Activated T-helper 17 cell treated with anti-CD3 and anti-CD28 coated beads, Interleukin-2, amount 50 U/mL, for 72 hours (primary cell): ENCODE measurements around the gene AQP10. TPM values are rescaled to one million over a fixed set of nuclear protein-coding genes. Genes with fewer than 3 reads are reported as not detected.
A peak's percentile ranks its signal among the peaks of the same experiment; 100 is the strongest.
"Not testable (repeated sequence)": the region's sequence is repeated elsewhere in the genome, so short reads cannot be mapped to it uniquely, and the experiment has no call there.

ENCODE experiments used
- ATAC-seq: fragments of 150-1000 bp; cut with Tn5 transposase; replicated peaks from 2 replicates; pipeline ENCODE4 v1.10.0; 2021; ENCODE audit warnings: mild to moderate bottlenecking, moderate library complexity
- H3K27ac Mint-ChIP-seq: one replicate; pipeline ENCODE4 v1.8.0; 2022; ENCODE audit warnings: mixed read lengths
- H3K27me3 Mint-ChIP-seq: one replicate; pipeline ENCODE4 v1.8.0; 2022; ENCODE audit warnings: mixed read lengths
- H3K36me3 Mint-ChIP-seq: one replicate; pipeline ENCODE4 v1.8.0; 2022; ENCODE audit warnings: low read depth, mild to moderate bottlenecking, mixed read lengths
- H3K4me1 Mint-ChIP-seq: one replicate; pipeline ENCODE4 v1.8.0; 2022; ENCODE audit warnings: mixed read lengths
- H3K4me3 Mint-ChIP-seq: one replicate; pipeline ENCODE4 v1.8.0; 2022; ENCODE audit warnings: mild to moderate bottlenecking, mixed read lengths
- H3K9me3 Mint-ChIP-seq: one replicate; pipeline ENCODE4 v1.8.0; 2022; ENCODE audit warnings: mixed read lengths
- total RNA-seq, 2 donors: library from RNA; stranded (reverse); gene quantifications; one replicate each; pipeline ENCODE4 v1.2.3, GENCODE V29; 2022

The AQP10 gene
- total RNA-seq, 2 donors from 2014 or later: not detected

DNA sequence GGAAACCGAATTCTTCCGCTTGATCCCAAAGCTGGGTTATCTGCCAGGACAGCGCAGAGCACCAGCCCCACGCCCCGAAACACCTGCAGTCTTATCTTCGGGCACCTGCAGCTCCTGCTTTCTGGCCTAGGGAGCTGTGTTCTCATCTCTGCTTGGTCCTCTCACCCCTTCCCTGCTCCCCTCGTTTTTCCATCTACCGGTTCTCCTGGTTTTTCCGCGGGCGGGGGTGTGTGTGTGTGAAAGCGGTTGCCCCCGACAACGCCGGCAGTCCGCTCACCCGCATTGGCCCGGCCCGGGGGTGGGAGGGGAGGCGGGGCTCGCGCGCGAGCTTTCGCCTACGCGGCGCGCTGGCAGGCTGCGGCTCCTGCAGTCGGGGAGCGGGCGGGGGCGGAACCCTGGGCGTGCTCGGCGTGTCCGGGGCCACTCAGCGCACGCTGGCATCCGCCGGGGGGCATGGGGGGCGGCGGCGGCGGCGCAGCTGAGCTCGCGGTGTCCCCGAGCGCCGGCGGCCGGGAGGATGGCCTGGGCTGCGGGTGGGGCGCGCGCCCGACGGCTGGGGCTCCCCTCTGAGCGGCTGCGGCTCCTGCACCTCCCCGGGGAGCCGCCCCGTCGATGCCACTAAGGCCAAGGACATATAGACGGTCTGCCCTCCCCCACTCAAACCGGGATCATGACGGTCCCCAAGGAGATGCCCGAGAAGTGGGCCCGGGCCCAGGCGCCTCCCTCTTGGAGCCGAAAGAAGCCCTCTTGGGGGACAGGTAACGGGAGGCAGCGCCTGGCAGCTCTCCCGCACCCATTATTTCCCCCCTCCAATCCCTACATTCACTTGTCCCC lies 7.6 kb downstream of the AQP10 start:
- Mint-ChIP-seq H3K27ac (peak overlapping the region; percentile 88), H3K27me3 (no peaks in the 10 kb centered on the region), H3K4me3 (peak overlapping the region; percentile 88), H3K9me3 (no peaks in the 10 kb centered on the region), H3K36me3 (peaks cover 54% of the 10 kb centered on the region), H3K4me1 (peaks cover 42% of the 10 kb centered on the region)
- peak; percentile 68 for ATAC-seq

- ATAC-seq: no peak
- H3K27ac Mint-ChIP-seq: peak overlapping the region; percentile 88
- H3K27me3 Mint-ChIP-seq: no peaks in the 10 kb centered on the region
- peak overlapping the region; percentile 88 for H3K4me3 Mint-ChIP-seq
- H3K4me1 Mint-ChIP-seq: peaks cover 42% of the 10 kb centered on the region
- peaks cover 60% of the 10 kb centered on the region for H3K36me3 Mint-ChIP-seq
- H3K9me3 Mint-ChIP-seq: no peaks in the 10 kb centered on the region
Observed at GRCh38 chr1:154329152-154329521, 8.2 kb downstream of the AQP10 start.

DNA sequence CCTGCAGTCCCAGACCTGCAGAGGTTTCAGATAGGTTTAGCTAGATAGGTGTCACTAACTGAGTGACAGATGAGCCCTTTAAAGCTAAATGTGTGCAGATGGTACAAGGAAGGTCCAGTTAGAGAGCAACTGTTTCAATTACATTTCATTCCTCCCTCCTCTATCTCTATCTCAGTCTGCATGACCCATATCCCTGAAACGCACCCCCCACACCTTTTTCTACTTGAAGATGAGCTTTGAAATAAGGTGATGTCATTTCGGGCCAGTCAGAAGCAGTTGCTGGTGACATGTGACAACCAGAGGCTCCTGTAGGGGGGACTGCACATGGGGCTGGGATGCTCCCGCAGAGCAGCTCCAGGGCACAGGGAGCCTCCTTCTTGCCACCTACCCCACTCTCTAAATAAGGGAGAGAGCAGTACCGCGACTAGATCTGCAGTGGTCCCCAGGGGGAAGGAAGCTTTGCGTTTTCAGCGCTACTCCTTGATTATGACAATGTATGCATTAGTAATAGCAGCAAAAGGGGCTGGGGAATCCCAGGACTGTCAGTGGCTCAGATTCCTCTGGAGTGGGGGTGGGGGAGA lies 8.7 kb downstream of the AQP10 start:
- peak overlapping the region; percentile 88 for H3K4me3 Mint-ChIP-seq
- H3K4me1 Mint-ChIP-seq: peaks cover 46% of the 10 kb centered on the region
- no peaks in the 10 kb centered on the region for H3K27me3 Mint-ChIP-seq
- no peak for ATAC-seq
- H3K36me3 Mint-ChIP-seq: peaks cover 65% of the 10 kb centered on the region
- H3K27ac Mint-ChIP-seq: peak overlapping the region; percentile 88
- no peaks in the 10 kb centered on the region for H3K9me3 Mint-ChIP-seq

- Mint-ChIP-seq H3K27me3 (no peaks in the 10 kb centered on the region), H3K4me3 (peak overlapping the region; percentile 88), H3K9me3 (no peaks in the 10 kb centered on the region), H3K27ac (peak overlapping the region; percentile 66), H3K36me3 (peaks cover 75% of the 10 kb centered on the region), H3K4me1 (peaks cover 52% of the 10 kb centered on the region)
- ATAC-seq: no peak
Observed at GRCh38 chr1:154330669-154331068, 9.8 kb downstream of the AQP10 start.

GRCh38 chr1:154334079-154335024 lies 13.5 kb downstream of the AQP10 start:
- no peaks in the 10 kb centered on the region for H3K9me3 Mint-ChIP-seq
- peaks cover 100% of the 10 kb centered on the region for H3K36me3 Mint-ChIP-seq
- H3K4me1 Mint-ChIP-seq: peaks cover 56% of the 10 kb centered on the region
- peak overlapping the region; percentile 80 for H3K27ac Mint-ChIP-seq
- no peaks in the 10 kb centered on the region for H3K27me3 Mint-ChIP-seq
- no peak for ATAC-seq
- H3K4me3 Mint-ChIP-seq: peak overlapping the region; percentile 49

DNA sequence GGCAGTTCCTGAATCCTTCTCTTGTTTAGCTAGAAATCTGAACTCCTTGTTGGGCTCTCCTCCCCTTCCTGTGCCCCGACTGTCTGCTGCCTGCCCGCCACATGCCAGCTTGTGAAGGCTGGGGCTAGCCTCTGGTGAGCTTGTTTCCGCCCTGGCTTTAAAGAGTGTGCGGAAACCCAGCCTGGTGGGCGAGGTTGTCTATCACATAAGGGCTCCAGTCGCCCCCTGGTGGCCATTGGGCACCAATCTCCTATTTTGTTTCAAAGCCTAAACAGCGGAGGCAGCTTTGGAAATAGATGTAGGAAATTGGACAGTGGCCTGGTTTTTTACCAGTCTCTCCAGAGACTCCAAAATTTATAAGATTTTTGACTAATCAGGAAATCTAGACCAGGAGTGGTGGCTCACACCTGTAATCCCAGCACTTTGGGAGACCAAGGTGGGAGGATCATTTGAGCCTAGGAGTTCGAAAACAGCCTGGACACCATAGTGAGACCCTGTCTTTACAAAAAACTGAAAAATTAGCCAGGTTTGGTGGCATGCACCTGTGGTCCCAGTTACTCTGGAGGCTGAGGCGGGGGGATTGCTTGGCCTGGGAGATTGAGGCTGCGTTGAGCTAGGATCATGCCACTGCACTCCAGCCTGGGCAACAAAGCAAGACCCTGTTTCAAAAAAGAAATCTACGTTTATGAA lies 14.3 kb downstream of the AQP10 start:
- Mint-ChIP-seq H3K4me3 (peak overlapping the region; percentile 49), H3K27me3 (no peaks in the 10 kb centered on the region), H3K36me3 (peaks cover 100% of the 10 kb centered on the region), H3K4me1 (peaks cover 53% of the 10 kb centered on the region), H3K9me3 (no peaks in the 10 kb centered on the region), H3K27ac (peak overlapping the region; percentile 80)
- peak; percentile 97 for ATAC-seq

GRCh38 chr1:154337253-154337894 lies 16.5 kb downstream of the AQP10 start:
- Mint-ChIP-seq H3K27me3 (no peaks in the 10 kb centered on the region), H3K4me1 (peaks cover 50% of the 10 kb centered on the region), H3K27ac (peak overlapping the region; percentile 93), H3K36me3 (peaks cover 100% of the 10 kb centered on the region), H3K9me3 (no peaks in the 10 kb centered on the region), H3K4me3 (peak overlapping the region; percentile 65)
- ATAC-seq: no peak

DNA sequence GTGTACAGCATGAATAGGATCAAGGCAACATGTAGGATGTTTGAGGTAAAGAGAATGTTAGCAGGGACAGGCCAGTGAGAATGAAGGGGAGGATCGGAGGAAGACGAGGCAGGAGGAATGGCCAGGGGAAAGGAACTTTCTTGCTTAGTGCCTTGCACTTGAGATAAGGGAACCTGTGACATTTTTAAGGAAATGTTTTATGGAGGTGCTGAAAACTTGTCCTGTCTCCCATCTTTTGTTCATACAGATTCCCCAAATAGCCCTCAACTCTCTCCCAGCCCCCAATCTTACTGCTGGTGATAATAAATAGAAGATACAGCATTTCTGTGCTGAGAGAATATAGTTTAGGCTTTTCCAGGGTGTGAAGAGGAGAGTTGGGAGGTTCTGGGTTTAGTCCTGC lies 18.0 kb downstream of the AQP10 start:
- H3K4me1 Mint-ChIP-seq: peaks cover 65% of the 10 kb centered on the region
- H3K27me3 Mint-ChIP-seq: no peaks in the 10 kb centered on the region
- no peak for ATAC-seq
- H3K4me3 Mint-ChIP-seq: peak overlapping the region; percentile 65
- H3K9me3 Mint-ChIP-seq: no peaks in the 10 kb centered on the region
- peaks cover 100% of the 10 kb centered on the region for H3K36me3 Mint-ChIP-seq
- H3K27ac Mint-ChIP-seq: peak overlapping the region; percentile 93

DNA sequence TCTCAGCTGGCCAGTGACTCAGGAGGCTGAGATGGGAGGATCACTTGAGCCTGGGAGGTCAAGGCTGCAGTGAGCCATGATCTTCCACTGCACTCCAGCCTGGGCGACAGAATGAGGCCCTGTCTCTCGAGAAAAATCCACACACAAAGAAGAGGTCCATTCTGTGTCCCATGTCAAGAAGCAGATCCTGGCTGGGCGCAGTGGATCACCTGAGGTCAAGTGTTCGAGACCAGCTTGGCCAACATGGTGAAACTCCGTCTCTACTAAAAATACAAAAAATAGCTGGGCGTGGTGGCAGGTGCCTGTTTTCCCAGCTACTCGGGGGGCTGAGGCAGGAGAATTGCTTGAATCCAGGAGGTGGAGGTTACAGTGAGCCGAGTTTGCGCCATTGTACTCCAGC lies 20.5 kb downstream of the AQP10 start:
- Mint-ChIP-seq H3K36me3 (peaks cover 100% of the 10 kb centered on the region), H3K27ac (peak overlapping the region; percentile 93), H3K4me1 (peaks cover 73% of the 10 kb centered on the region), H3K4me3 (peak overlapping the region; percentile 84)
- H3K9me3 Mint-ChIP-seq, H3K27me3 Mint-ChIP-seq, ATAC-seq: not testable (repeated sequence)

DNA sequence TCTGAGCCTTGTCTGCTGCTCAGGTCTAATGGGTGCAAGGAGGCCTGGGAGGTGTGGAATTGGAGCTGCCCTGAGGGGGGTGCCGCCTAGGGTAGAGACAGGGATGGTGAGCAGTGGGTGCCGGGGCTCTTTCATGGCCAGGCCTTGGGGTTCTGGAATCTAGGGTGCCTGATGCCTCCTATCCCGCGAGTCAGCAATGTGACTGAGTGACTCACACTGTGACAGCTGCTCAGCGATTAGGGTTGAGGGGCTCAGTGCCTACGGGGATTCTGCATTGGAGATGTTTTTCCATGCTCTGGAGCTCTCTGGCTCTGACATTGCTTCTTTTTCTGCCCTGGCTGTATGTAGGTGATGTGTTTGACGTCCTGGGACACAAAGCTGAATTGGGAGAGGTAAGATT lies 21.2 kb downstream of the AQP10 start:
- Mint-ChIP-seq H3K27ac (peak overlapping the region; percentile 93), H3K4me1 (peaks cover 75% of the 10 kb centered on the region), H3K27me3 (no peaks in the 10 kb centered on the region), H3K4me3 (peak overlapping the region; percentile 84), H3K36me3 (peaks cover 100% of the 10 kb centered on the region), H3K9me3 (no peaks in the 10 kb centered on the region)
- peak; percentile 56 for ATAC-seq

DNA sequence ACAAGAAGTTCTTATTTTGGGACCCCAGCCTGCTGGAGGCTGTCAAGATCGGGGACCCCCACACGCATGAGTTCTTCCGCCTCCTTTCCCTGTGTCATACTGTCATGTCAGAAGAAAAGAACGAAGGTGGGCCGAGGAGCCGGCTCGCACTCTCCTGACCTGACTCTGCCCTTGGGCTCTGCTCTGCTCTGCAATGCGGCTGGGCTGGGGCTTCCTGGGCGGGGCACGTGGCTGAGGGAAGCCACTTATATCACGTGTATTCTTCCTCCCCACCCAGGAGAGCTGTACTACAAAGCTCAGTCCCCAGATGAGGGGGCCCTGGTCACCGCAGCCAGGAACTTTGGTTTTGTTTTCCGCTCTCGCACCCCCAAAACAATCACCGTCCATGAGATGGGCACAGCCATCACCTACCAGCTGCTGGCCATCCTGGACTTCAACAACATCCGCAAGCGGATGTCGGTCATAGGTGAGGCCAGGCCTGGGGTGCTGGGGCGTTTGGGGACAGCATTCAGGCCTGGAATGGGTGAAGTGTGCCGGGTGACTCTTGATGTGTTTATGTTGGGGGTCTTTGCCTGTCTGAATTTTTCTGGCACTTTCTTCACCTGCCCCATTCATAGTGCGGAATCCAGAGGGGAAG lies 22.1 kb downstream of the AQP10 start:
- Mint-ChIP-seq H3K9me3 (no peaks in the 10 kb centered on the region), H3K27me3 (no peaks in the 10 kb centered on the region), H3K27ac (peak overlapping the region; percentile 93), H3K4me3 (peak overlapping the region; percentile 84), H3K4me1 (peaks cover 71% of the 10 kb centered on the region), H3K36me3 (peaks cover 100% of the 10 kb centered on the region)
- peak; percentile 87 for ATAC-seq

DNA sequence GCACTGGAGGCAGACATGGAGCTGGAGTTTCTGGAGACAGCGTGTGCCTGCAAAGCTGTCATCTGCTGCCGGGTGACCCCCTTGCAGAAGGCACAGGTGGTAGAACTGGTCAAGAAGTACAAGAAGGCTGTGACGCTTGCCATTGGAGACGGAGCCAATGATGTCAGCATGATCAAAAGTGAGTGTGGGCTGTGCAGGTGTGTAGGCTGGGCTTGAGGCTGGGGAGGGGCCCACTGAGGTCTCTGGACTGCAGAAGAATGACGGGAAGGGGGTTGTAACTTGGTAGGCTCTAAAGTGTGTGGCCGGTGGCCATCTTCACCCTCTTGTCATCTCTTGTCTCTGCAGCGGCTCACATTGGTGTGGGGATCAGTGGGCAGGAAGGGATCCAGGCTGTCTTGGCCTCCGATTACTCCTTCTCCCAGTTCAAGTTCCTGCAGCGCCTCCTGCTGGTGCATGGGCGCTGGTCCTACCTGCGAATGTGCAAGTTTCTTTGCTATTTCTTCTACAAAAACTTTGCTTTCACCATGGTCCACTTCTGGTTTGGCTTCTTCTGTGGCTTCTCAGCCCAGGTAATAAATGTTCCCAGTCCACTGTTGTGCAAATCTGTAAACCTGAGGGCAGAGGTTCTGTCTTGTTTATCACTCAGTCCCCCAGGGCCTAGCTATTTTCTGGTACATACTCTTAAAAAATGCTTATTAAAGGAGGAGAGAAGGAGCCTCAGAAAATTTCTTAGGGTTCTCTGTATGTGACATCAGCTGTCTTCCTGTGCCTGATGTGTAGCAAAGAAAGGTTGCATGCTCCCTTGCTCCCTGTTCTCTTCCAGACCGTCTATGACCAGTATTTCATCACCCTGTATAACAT lies 24.3 kb downstream of the AQP10 start:
- no peaks in the 10 kb centered on the region for H3K9me3 Mint-ChIP-seq
- peaks cover 58% of the 10 kb centered on the region for H3K4me1 Mint-ChIP-seq
- H3K27me3 Mint-ChIP-seq: no peaks in the 10 kb centered on the region
- ATAC-seq: peak; percentile 51
- peak overlapping the region; percentile 83 for H3K27ac Mint-ChIP-seq
- H3K36me3 Mint-ChIP-seq: peaks cover 100% of the 10 kb centered on the region
- H3K4me3 Mint-ChIP-seq: peak overlapping the region; percentile 84
